ENCODE results near the gene HSD17B1. TPM values are rescaled to one million over a fixed set of nuclear protein-coding genes. Genes with fewer than 3 reads are reported as not detected.

Gene HSD17B1
- total and polyA plus RNA-seq, 2 of the 13 experiments (the other 11 are each of a cell fraction or from before 2014, with no cell fraction given), result 0.54 to 0.93 TPM

- TF ChIP-seq ZNF142 (CRISPR knock-in tag; IDR thresholded peaks at IDR 0.05) (no peak), CEBPG (CRISPR knock-in tag; IDR thresholded peaks at IDR 0.05) (no peak), REL (CRISPR knock-in tag; conservative IDR thresholded peaks at IDR 0.05) (no peak), ZNF224 (CRISPR knock-in tag; IDR thresholded peaks at IDR 0.05) (no peak), AHDC1 (CRISPR knock-in tag; IDR thresholded peaks at IDR 0.05; ENCODE audit: borderline replicate concordance) (no peak; the same call in 1 of the 2 replicates), MIXL1 (CRISPR knock-in tag; IDR thresholded peaks at IDR 0.05) (0 out of 2 replicates have a peak, but pooled peaks have one; percentile 26), ZHX1 (CRISPR knock-in tag; IDR thresholded peaks at IDR 0.05; ENCODE audit: low read depth) (peak; percentile 43; the same call in 1 of the 2 replicates), ARID2 (CRISPR knock-in tag; IDR thresholded peaks at IDR 0.05; ENCODE audit: borderline replicate concordance) (no peak), RBM39 (IDR thresholded peaks at IDR 0.05; ENCODE audit: low read depth, low read length, poor library complexity, severe bottlenecking) (no peak), ZNF816 (CRISPR knock-in tag; IDR thresholded peaks at IDR 0.05; ENCODE audit: borderline replicate concordance) (no peak), SKI (IDR thresholded peaks at IDR 0.05; ENCODE audit: partially characterized antibody) (no peak)
These were observed 30.4 kb upstream of the HSD17B1 start (continued) for GRCh38 chr17:42522263-42522790.
